ENCODE results near the gene DAZAP1.

DNA sequence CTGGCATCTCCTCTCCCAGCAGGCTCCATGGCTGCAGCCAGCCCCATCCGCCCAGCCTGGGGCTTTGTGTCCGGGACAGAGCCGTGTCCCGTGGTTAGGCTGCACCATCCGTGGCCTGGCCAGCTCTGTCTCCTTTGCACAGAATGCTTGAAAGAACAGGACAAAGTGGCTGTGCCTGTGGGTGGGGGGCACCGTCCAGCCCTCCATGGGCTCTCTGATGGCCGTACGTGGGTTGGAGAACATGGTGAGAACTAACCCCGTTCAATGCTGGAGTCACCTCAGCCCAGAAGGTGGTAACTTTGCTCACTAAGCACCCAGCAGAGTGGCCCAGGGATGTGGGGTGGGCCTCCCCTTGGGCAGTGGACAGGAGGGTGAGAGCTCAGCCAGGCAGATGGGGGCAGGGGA, 33.6 kb downstream of the DAZAP1 start:
- TF ChIP-seq SIN3A (IDR thresholded peaks at IDR 0.05; ENCODE audit: borderline replicate concordance, low read depth, low read length): no peak
- TF ChIP-seq, protein P1, sequence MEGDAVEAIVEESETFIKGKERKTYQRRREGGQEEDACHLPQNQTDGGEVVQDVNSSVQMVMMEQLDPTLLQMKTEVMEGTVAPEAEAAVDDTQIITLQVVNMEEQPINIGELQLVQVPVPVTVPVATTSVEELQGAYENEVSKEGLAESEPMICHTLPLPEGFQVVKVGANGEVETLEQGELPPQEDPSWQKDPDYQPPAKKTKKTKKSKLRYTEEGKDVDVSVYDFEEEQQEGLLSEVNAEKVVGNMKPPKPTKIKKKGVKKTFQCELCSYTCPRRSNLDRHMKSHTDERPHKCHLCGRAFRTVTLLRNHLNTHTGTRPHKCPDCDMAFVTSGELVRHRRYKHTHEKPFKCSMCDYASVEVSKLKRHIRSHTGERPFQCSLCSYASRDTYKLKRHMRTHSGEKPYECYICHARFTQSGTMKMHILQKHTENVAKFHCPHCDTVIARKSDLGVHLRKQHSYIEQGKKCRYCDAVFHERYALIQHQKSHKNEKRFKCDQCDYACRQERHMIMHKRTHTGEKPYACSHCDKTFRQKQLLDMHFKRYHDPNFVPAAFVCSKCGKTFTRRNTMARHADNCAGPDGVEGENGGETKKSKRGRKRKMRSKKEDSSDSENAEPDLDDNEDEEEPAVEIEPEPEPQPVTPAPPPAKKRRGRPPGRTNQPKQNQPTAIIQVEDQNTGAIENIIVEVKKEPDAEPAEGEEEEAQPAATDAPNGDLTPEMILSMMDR (IDR thresholded peaks at IDR 0.05): no peak
- TF ChIP-seq RAD21 (IDR thresholded peaks at IDR 0.05; ENCODE audit: low read length): no peak
- TF ChIP-seq, protein P2, sequence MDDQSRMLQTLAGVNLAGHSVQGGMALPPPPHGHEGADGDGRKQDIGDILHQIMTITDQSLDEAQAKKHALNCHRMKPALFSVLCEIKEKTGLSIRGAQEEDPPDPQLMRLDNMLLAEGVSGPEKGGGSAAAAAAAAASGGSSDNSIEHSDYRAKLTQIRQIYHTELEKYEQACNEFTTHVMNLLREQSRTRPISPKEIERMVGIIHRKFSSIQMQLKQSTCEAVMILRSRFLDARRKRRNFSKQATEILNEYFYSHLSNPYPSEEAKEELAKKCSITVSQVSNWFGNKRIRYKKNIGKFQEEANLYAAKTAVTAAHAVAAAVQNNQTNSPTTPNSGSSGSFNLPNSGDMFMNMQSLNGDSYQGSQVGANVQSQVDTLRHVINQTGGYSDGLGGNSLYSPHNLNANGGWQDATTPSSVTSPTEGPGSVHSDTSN (IDR thresholded peaks at IDR 0.05): no peak
- no peak for TF ChIP-seq GABPA (IDR thresholded peaks at IDR 0.05; ENCODE audit: low read depth)
- no peak for TF ChIP-seq FOXM1 (IDR thresholded peaks at IDR 0.05; ENCODE audit: low read depth)
- TF ChIP-seq, protein P3, sequence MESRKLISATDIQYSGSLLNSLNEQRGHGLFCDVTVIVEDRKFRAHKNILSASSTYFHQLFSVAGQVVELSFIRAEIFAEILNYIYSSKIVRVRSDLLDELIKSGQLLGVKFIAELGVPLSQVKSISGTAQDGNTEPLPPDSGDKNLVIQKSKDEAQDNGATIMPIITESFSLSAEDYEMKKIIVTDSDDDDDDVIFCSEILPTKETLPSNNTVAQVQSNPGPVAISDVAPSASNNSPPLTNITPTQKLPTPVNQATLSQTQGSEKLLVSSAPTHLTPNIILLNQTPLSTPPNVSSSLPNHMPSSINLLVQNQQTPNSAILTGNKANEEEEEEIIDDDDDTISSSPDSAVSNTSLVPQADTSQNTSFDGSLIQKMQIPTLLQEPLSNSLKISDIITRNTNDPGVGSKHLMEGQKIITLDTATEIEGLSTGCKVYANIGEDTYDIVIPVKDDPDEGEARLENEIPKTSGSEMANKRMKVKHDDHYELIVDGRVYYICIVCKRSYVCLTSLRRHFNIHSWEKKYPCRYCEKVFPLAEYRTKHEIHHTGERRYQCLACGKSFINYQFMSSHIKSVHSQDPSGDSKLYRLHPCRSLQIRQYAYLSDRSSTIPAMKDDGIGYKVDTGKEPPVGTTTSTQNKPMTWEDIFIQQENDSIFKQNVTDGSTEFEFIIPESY (IDR thresholded peaks at IDR 0.05; ENCODE audit: borderline replicate concordance, low read depth): no peak
- peak; percentile 24; the same call in 1 of the 2 replicates for TF ChIP-seq POLR2AphosphoS5 (IDR thresholded peaks at IDR 0.05; ENCODE audit: low read depth, low read length)

Data from SK-N-SH (cell line).